ENCODE data around the gene PRKCG. TPM values are rescaled to one million over a fixed set of nuclear protein-coding genes. Genes with fewer than 3 reads are reported as not detected.

PRKCG gene
- total and polyA plus RNA-seq, 7 donors = 0.01 TPM; not detected in 6

- no peak for TF ChIP-seq CTCF (IDR thresholded peaks at IDR 0.05)
- Histone ChIP-seq H3K36me3 (ENCODE audit: insufficient read depth in 1 of 2, low read depth in 1 of 2) (no peaks in the 10 kb centered on the region), H3K9me3 (no peaks in the 10 kb centered on the region), H3K27me3 (ENCODE audit: insufficient read depth in 3 of 3, low read length in 2 of 3) (peaks cover 0 to 15% (median 7%) of the 10 kb centered on the region in 3 donors), H3K4me3 (no peak overlapping the region), H3K4me1 (no peaks in the 10 kb centered on the region), H3K27ac (no peak overlapping the region)
- no peak for ATAC-seq
- DNase-seq = no peak
- intact Hi-C loops (cut with DNase I) = no loop called here
- 77 to 81% (median 80%) methylated on average over 7 of the region's 7 CpGs for WGBS, 3 donors
Measured at GRCh38 chr19:53917356-53917755, 35.4 kb downstream of the PRKCG start.

- Histone ChIP-seq H3K9me3 (no peaks in the 10 kb centered on the region), H3K4me3 (no peak overlapping the region), H3K36me3 (ENCODE audit: insufficient read depth in 1 of 2, low read depth in 1 of 2) (no peaks in the 10 kb centered on the region), H3K27me3 (ENCODE audit: insufficient read depth in 3 of 3, low read length in 2 of 3) (no peaks in the 10 kb centered on the region), H3K27ac (no peak overlapping the region), H3K4me1 (no peaks in the 10 kb centered on the region)
- intact Hi-C loops (cut with DNase I) = no loop called here
- WGBS, 3 donors = 0 to 36% (median 10%) methylated on average over 2 to 4 of the region's 8 CpGs
- ATAC-seq (no peak), DNase-seq (no peak)
- TF ChIP-seq CTCF (IDR thresholded peaks at IDR 0.05) = no peak
Measured at GRCh38 chr19:53927739-53928138, 45.7 kb downstream of the PRKCG start.

- no peak overlapping the region for H3K27ac ChIP-seq
- WGBS, 3 donors = 26 to 32% (median 28%) methylated on average over 7 of the region's 7 CpGs
Measured at GRCh38 chr19:53936029-53936428, 54.0 kb downstream of the PRKCG start.

GRCh38 chr19:53942001-53942786, 60.2 kb downstream of the PRKCG start:
- Histone ChIP-seq H3K27ac (no peak overlapping the region), H3K36me3 (ENCODE audit: insufficient read depth in 1 of 2, low read depth in 1 of 2) (no peaks in the 10 kb centered on the region), H3K9me3 (no peaks in the 10 kb centered on the region), H3K27me3 (ENCODE audit: insufficient read depth in 3 of 3, low read length in 2 of 3) (peaks cover 0 to 70% (median 28%) of the 10 kb centered on the region in 3 donors), H3K4me3 (no peak overlapping the region), H3K4me1 (no peaks in the 10 kb centered on the region)
- 4 to 7% (median 4%) methylated on average over 42 to 55 of the region's 55 CpGs for WGBS, 3 donors
- no peak for DNase-seq
- intact Hi-C loops (cut with DNase I) = no loop called here
- no peak for ATAC-seq
- no peak for TF ChIP-seq CTCF (IDR thresholded peaks at IDR 0.05)

More at GRCh38 chr19:53936029-53936428, 54.0 kb downstream of the PRKCG start:
- Histone ChIP-seq H3K4me3 (no peak overlapping the region), H3K27me3 (ENCODE audit: insufficient read depth in 3 of 3, low read length in 2 of 3) (peaks cover 0 to 25% (median 0%) of the 10 kb centered on the region in 3 donors), H3K4me1 (no peaks in the 10 kb centered on the region), H3K36me3 (ENCODE audit: insufficient read depth in 1 of 2, low read depth in 1 of 2) (no peaks in the 10 kb centered on the region), H3K9me3 (no peaks in the 10 kb centered on the region)
- no peak for DNase-seq
- intact Hi-C loops (cut with DNase I) = no loop called here
- no peak for ATAC-seq
- TF ChIP-seq CTCF (IDR thresholded peaks at IDR 0.05) = no peak
